Gastrocnemius medialis (tissue), 4 donors: ENCODE data around the gene SEMA6B.

ENCODE experiments used
- CTCF ChIP-seq, 5 experiments: fragments of 450-650 bp in 3 of 5; fragments of 200-600 bp in 2 of 5; sonication (generic) in 2 of 5; IDR thresholded peaks in 4 of 5; conservative IDR thresholded peaks in 1 of 5; 1 replicate in 4 of 5; 2 replicates in 1 of 5; pipeline ENCODE4 v1.5.1; 2016 to 2019; ENCODE audit warnings: antibody characterized with exemption in 5 of 5, mild to moderate bottlenecking in 3 of 5, moderate library complexity in 3 of 5
- POLR2A ChIP-seq, 2 donors: fragments of 450-650 bp; IDR thresholded peaks; one replicate each; pipeline ENCODE4 v1.6.1; 2017; ENCODE audit warnings: antibody characterized with exemption in 2 of 2, mild to moderate bottlenecking in 2 of 2, moderate library complexity in 2 of 2

- TF ChIP-seq CTCF (IDR thresholded peaks at IDR 0.05 in 4 of 5, conservative IDR thresholded peaks at IDR 0.05 in 1 of 5) (no peak), POLR2A (IDR thresholded peaks at IDR 0.05) (no peak)
These were observed 40.6 kb upstream of the SEMA6B start for GRCh38 chr19:4600082-4600481.
